OCI-LY1 (cell line): ENCODE measurements around the gene MAML1.

ENCODE experiments used
- CTCF ChIP-seq: fragments of 200-600 bp; sonication (generic), shearing (Covaris generic); IDR thresholded peaks from 2 replicates; pipeline ENCODE4 v1.5.1; 2017; ENCODE audit warnings: mild to moderate bottlenecking, antibody characterized with exemption, low read length, moderate library complexity, mixed read lengths
- EZH2 ChIP-seq: fragments of 200-600 bp; sonication (generic), shearing (Covaris generic); IDR thresholded peaks from 2 replicates; pipeline ENCODE4 v1.8.0; 2017; ENCODE audit warnings: borderline replicate concordance, mixed run types, mild to moderate bottlenecking, antibody characterized with exemption, low read length, moderate library complexity, mixed read lengths

- TF ChIP-seq CTCF (no peak), EZH2 (no peak)
Measured at GRCh38 chr5:179777456-179777855, 44.8 kb downstream of the MAML1 start.
